ENCODE measurements around the gene MXD4. TPM values are rescaled to one million over a fixed set of nuclear protein-coding genes. Genes with fewer than 3 reads are reported as not detected.
A peak's percentile ranks its signal among the peaks of the same experiment; 100 is the strongest.

MXD4 gene
- total and polyA plus RNA-seq, 9 of the 15 experiments (the other 6 are each of a cell fraction or from before 2014, with no cell fraction given) = 0.06 to 13.5 (median 5.9) TPM

GRCh38 chr4:2262145-2262943 is 435 bp upstream of the MXD4 start (continued):
- no peak for TF ChIP-seq CHD4 (IDR thresholded peaks at IDR 0.05; ENCODE audit: insufficient read depth, insufficient replicate concordance, low read depth, low read length, poor library complexity, severe bottlenecking)
- no peak for TF ChIP-seq HBP1 (CRISPR knock-in tag; IDR thresholded peaks at IDR 0.05)
- TF ChIP-seq CREB5 (CRISPR knock-in tag; IDR thresholded peaks at IDR 0.05) = no peak
- peak; percentile 81 for TF ChIP-seq PHF20 (IDR thresholded peaks at IDR 0.05; ENCODE audit: partially characterized antibody)
- TF ChIP-seq NUFIP1 (IDR thresholded peaks at IDR 0.05; ENCODE audit: partially characterized antibody) = no peak
- no peak for TF ChIP-seq TAF7 (tag; IDR thresholded peaks at IDR 0.05)
- no peak for TF ChIP-seq DLX4 (CRISPR knock-in tag; IDR thresholded peaks at IDR 0.05)
- TF ChIP-seq YY1 (IDR thresholded peaks at IDR 0.05; ENCODE audit: borderline replicate concordance in 1 of 3, control insufficient read depth in 1 of 3, extremely low read depth in 1 of 3, insufficient read depth in 3 of 3, insufficient read length in 1 of 3, insufficient replicate concordance in 2 of 3, low read depth in 1 of 3, low read length in 2 of 3) = peak in 1 of 3 experiments; percentile 64
- peak; percentile 33; the same call in 1 of the 2 replicates for TF ChIP-seq ZBTB40 (IDR thresholded peaks at IDR 0.05)
- TF ChIP-seq ZBTB40 (CRISPR knock-in tag; IDR thresholded peaks at IDR 0.05) = no peak
- TF ChIP-seq TRIM25 (IDR thresholded peaks at IDR 0.05; ENCODE audit: borderline replicate concordance) = no peak

Data from K562 (cell line).